Measurements from ENCODE around the gene SLC12A9.
"Not testable (repeated sequence)": the region's sequence is repeated elsewhere in the genome, so short reads cannot be mapped to it uniquely, and the experiment has no call there.

Gene SLC12A9

GRCh38 chr7:100825751-100826513 lies 26.6 kb upstream of the SLC12A9 start:
- no peak for DNase-seq

GRCh38 chr7:100826514-100827329 lies 25.8 kb upstream of the SLC12A9 start:
- no peak for DNase-seq

- no peak for DNase-seq
Measured at GRCh38 chr7:100827330-100828226, 24.9 kb upstream of the SLC12A9 start, which contains the start of gene EPHB4. TSS of gene EPHB4 (minus strand) at chr7:100827523. CDS start at chr7:100827030, 493 bp downstream.

GRCh38 chr7:100829150-100829716 lies 23.3 kb upstream of the SLC12A9 start:
- DNase-seq = no peak

GRCh38 chr7:100830396-100830795 lies 22.1 kb upstream of the SLC12A9 start:
- DNase-seq = no peak

GRCh38 chr7:100832281-100832633 lies 20.3 kb upstream of the SLC12A9 start:
- DNase-seq = no peak

GRCh38 chr7:100835903-100836811 lies 16.4 kb upstream of the SLC12A9 start:
- DNase-seq = no peak

- DNase-seq = no peak
Measured at GRCh38 chr7:100836812-100837098, 15.8 kb upstream of the SLC12A9 start.

- peak; percentile 71 for DNase-seq
Measured at GRCh38 chr7:100837099-100837836, 15.2 kb upstream of the SLC12A9 start.

- no peak for DNase-seq
Measured at GRCh38 chr7:100839361-100839760, 13.2 kb upstream of the SLC12A9 start.

- DNase-seq = no peak
Measured at GRCh38 chr7:100840470-100841100, 11.9 kb upstream of the SLC12A9 start.

GRCh38 chr7:100847360-100847759 lies 5.2 kb upstream of the SLC12A9 start:
- DNase-seq = no peak

GRCh38 chr7:100854146-100854895 lies 1.8 kb downstream of the SLC12A9 start:
- no peak for DNase-seq

GRCh38 chr7:100854899-100855298 lies 2.4 kb downstream of the SLC12A9 start:
- DNase-seq = not testable (repeated sequence)

- no peak for DNase-seq
Measured at GRCh38 chr7:100855515-100855914, 3.0 kb downstream of the SLC12A9 start.

GRCh38 chr7:100856871-100857282 lies 4.4 kb downstream of the SLC12A9 start:
- no peak for DNase-seq

GRCh38 chr7:100859856-100860255 lies 7.3 kb downstream of the SLC12A9 start:
- DNase-seq = no peak

GRCh38 chr7:100860702-100861615 lies 8.4 kb downstream of the SLC12A9 start:
- no peak for DNase-seq

GRCh38 chr7:100861616-100861985 lies 9.1 kb downstream of the SLC12A9 start:
- DNase-seq = no peak
